PC-3 (cell line): ENCODE results near the gene TMEM256.

Experiments used
- CTCF ChIP-seq: fragments of 300-600 bp; sonication (generic); conservative IDR thresholded peaks from 2 replicates; pipeline ENCODE4 v1.5.1; 2017; ENCODE audit warnings: antibody characterized with exemption, low read depth, mild to moderate bottlenecking, low read length
- EZH2 ChIP-seq: fragments of 300-600 bp; sonication (generic); IDR thresholded peaks from one replicate; pipeline ENCODE4 v1.6.1; 2017; ENCODE audit warnings: antibody characterized with exemption, mild to moderate bottlenecking, low read length; ENCODE audit not compliant: unreplicated experiment
- EZH2phosphoT487 ChIP-seq: fragments of 300-600 bp; sonication (generic); IDR thresholded peaks from 2 replicates; pipeline ENCODE4 v1.6.1; 2018; ENCODE audit warnings: mild to moderate bottlenecking, antibody characterized with exemption, low read length, borderline replicate concordance

GRCh38 chr17:7442142-7442541, 38.2 kb upstream of the TMEM256 start:
- TF ChIP-seq CTCF = no peak
- no peak for TF ChIP-seq EZH2
- TF ChIP-seq EZH2phosphoT487 = no peak
